Thymus (tissue), 11 donors: ENCODE data around the gene SPAG5. TPM values are rescaled to one million over a fixed set of nuclear protein-coding genes. Genes with fewer than 3 reads are reported as not detected.

Experiments
- DNase-seq, 9 donors: peaks; one replicate each; pipeline ENCODE4 v3.0.0-alpha.2; 2013; ENCODE audit warnings: low spot score in 9 of 9, low read depth in 6 of 9, missing footprints in 1 of 9
- H3K27ac ChIP-seq, 2 donors: one replicate each; pipeline ENCODE4 v1.5.1; 2013; ENCODE audit warnings: control low read depth in 1 of 2, low read depth in 1 of 2, low read length in 1 of 2, mild to moderate bottlenecking in 1 of 2, moderate library complexity in 1 of 2
- H3K27me3 ChIP-seq, 2 donors: one replicate each; pipeline ENCODE4 v1.5.1; 2013; ENCODE audit warnings: low read length in 1 of 2; ENCODE audit not compliant: control insufficient read depth in 2 of 2, insufficient read depth in 1 of 2
- H3K36me3 ChIP-seq, 2 donors: one replicate each; pipeline ENCODE4 v1.5.1; 2013; ENCODE audit warnings: low read length in 1 of 2, mild to moderate bottlenecking in 1 of 2, moderate library complexity in 1 of 2; ENCODE audit not compliant: control insufficient read depth in 2 of 2, insufficient read depth in 2 of 2
- H3K4me1 ChIP-seq, 2 donors: one replicate each; pipeline ENCODE4 v1.5.1; 2013; ENCODE audit warnings: low read length in 2 of 2; ENCODE audit not compliant: control insufficient read depth in 2 of 2, insufficient read depth in 2 of 2
- H3K4me3 ChIP-seq, 2 donors: one replicate each; pipeline ENCODE4 v1.5.1; 2013; ENCODE audit warnings: low read length in 2 of 2, control low read depth in 1 of 2, mild to moderate bottlenecking in 1 of 2
- H3K9me3 ChIP-seq, 2 donors: one replicate each; pipeline ENCODE4 v1.5.1; 2013; ENCODE audit warnings: low read length in 1 of 2, mild to moderate bottlenecking in 1 of 2; ENCODE audit not compliant: control insufficient read depth in 2 of 2, insufficient read depth in 1 of 2
- WGBS: extraction: QIAGEN DNeasy Blood & Tissue Kit; methylation state at CpG from one replicate; pipeline ENCODE4 v1.1.7; 2013; 5-methylcytosine and 5-hydroxymethylcytosine counted together
- polyA plus RNA-seq: library from polyadenylated mRNA; stranded (reverse); fragments of 200-250 nt; gene quantifications from one replicate; pipeline ENCODE4 v1.2.3, GENCODE V29; 2013
- total RNA-seq: library from RNA; stranded (reverse); fragments of 120-200 nt; gene quantifications from one replicate; pipeline ENCODE4 v1.2.4, GENCODE V29; 2013
- donor health status: healthy.

SPAG5 gene
- total and polyA plus RNA-seq, 2 donors: 19.4 to 46.0 TPM

DNA sequence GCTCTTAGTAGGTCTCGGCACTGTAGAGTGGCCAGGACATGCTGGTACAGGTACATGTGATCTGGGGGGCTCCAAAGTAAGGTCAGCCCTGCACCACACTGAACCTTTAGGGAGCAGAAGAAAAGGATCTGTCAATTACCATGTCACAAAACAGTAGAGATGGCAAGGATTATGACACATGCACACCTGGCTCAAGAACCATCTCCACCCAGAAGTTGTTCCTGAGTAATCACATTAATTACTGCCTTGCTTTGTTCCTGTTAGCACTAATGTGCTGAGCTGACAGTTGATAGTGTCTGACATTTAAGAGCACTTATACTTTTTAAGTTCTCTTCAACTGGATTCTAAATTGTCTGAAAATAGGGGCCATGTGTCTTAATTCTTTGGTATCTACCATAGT, 36.7 kb upstream of the SPAG5 start:
- H3K36me3 ChIP-seq: peaks cover 82 to 98% of the 10 kb centered on the region in 2 donors
- H3K9me3 ChIP-seq: no peaks in the 10 kb centered on the region
- DNase-seq: no peak
- H3K4me1 ChIP-seq: no peaks in the 10 kb centered on the region
- no peak overlapping the region for H3K27ac ChIP-seq
- WGBS: 95% methylated on average over 1 of the region's 1 CpG
- H3K27me3 ChIP-seq: no peaks in the 10 kb centered on the region
- H3K4me3 ChIP-seq: no peak overlapping the region

DNA sequence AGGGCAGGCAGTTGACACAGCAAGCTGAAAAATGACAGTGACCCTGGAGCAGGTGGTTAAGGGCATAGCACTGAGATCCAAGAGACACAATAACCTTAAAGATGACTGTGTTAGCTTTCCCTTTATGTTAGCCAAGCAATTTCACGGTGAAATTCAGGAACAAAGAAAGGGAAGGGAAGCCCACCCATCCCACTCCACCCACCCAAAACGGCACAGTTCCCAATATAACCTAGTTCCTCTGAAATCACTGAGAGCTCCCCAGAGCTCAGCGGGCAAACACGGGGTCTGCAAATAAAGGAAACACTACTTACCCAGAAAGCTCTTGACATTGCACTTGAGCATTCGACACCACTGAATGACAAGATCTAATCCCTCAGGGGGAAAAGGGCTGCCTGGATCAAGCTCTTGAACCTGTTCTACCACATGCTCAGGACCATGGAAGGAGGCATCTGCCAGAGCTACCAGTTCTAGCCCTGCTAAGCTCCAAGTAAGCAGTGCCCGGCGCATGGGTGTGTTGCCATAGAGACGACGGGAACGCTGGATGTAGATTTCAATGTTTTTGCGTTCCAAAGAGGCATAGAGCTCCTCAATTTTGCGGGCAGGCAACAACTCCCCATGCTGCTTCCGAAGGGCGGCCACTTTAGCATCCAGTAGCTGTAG, 35.5 kb upstream of the SPAG5 start:
- no peak for DNase-seq
- Histone ChIP-seq H3K4me1 (no peaks in the 10 kb centered on the region), H3K36me3 (peaks cover 80 to 94% of the 10 kb centered on the region in 2 donors), H3K27me3 (no peaks in the 10 kb centered on the region), H3K4me3 (no peak overlapping the region), H3K9me3 (no peaks in the 10 kb centered on the region), H3K27ac (no peak overlapping the region)
- WGBS: 96% methylated on average over 14 of the region's 14 CpGs

DNA sequence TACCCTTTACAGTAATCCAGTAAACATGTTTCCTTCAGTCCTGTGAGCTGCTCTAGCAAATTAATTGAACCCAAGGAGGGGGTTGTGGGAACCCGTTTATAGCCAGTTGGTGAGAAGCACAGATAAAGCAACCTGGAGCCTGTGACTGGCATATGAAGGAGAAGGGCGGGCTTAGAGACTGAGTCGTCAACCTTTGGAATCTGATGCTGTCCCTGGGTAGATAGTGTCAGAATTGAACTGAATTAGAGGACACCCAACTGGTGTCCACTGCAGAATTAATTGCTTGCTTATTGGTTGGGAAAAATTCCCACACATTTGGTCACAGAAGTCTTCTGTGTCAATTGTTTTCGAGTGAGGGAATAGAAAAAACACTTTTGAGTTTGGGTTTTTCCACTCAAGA, 28.0 kb upstream of the SPAG5 start:
- over 99% methylated on average over 4 of the region's 4 CpGs for WGBS
- peaks cover 41 to 71% of the 10 kb centered on the region in 2 donors for H3K36me3 ChIP-seq
- DNase-seq: no peak
- H3K4me1 ChIP-seq: no peaks in the 10 kb centered on the region
- H3K27ac ChIP-seq: no peak overlapping the region
- H3K9me3 ChIP-seq: no peaks in the 10 kb centered on the region
- no peaks in the 10 kb centered on the region for H3K27me3 ChIP-seq
- no peak overlapping the region for H3K4me3 ChIP-seq

DNA sequence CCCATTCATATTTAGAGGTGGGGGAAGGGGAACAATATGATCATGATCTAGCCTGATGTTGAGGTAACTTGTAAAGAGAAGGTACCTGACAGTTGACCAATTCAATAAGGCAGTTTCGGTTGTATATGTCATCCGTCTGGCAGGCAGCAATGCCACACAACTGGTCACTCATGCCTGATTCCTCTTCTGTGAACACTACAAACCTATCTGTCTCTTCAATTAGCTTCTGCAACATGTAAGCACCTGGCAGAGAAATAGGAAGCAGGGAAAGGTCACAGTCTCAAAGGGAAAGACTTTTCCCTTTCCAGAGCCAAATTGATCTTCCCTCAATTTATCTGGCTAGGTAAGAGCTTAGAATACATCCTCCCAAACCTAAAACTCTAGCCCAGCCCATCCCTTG, 25.3 kb upstream of the SPAG5 start:
- WGBS: 98% methylated on average over 2 of the region's 2 CpGs
- no peak for DNase-seq
- H3K27ac ChIP-seq: no peak overlapping the region
- no peaks in the 10 kb centered on the region for H3K9me3 ChIP-seq
- no peak overlapping the region for H3K4me3 ChIP-seq
- peaks cover 51 to 77% of the 10 kb centered on the region in 2 donors for H3K36me3 ChIP-seq
- no peaks in the 10 kb centered on the region for H3K4me1 ChIP-seq
- H3K27me3 ChIP-seq: no peaks in the 10 kb centered on the region

DNA sequence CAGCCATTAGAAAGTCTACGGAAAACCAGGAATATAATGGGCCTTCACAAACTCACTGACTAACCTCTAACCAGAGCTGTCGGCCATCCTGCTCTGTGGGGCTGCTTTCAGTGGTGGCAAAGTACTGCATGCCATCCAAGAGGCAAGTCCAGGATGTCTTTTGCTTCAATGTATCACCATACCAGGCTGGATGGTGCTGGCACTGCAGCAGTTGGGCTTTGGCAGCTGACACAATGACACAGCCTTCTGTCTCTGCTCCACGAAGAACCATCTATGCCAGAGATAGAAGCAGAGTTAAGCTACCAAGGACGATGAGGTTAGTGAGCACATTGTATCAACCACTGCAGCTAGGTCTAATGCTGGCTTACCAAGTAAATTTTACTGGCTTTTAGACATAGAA, 24.9 kb upstream of the SPAG5 start:
- Histone ChIP-seq H3K27me3 (no peaks in the 10 kb centered on the region), H3K27ac (no peak overlapping the region), H3K9me3 (no peaks in the 10 kb centered on the region), H3K36me3 (peaks cover 54 to 81% of the 10 kb centered on the region in 2 donors), H3K4me1 (no peaks in the 10 kb centered on the region), H3K4me3 (no peak overlapping the region)
- over 99% methylated on average over 4 of the region's 4 CpGs for WGBS
- DNase-seq: no peak

DNA sequence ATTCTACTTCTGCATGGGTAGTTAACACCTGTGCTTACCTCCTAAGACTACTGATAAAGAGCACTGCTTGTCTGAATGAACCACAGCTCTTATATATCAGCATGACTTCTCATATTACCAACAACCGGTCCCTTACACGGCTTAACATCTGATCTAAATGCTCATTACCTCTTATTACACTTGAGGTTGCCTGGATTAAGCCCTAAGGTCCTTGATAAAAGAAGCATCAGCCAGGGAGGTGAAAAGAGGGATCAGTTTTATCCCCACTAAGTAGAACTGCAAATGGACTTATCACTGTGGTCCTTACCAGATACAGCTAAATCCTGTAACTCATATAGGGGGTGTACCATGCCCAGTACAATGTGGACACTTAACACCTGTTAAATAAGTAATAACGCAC, 23.4 kb upstream of the SPAG5 start:
- DNase-seq: no peak
- WGBS: 95% methylated on average over 3 of the region's 3 CpGs
- no peaks in the 10 kb centered on the region for H3K9me3 ChIP-seq
- H3K27ac ChIP-seq: no peak overlapping the region
- no peak overlapping the region for H3K4me3 ChIP-seq
- no peaks in the 10 kb centered on the region for H3K4me1 ChIP-seq
- H3K27me3 ChIP-seq: no peaks in the 10 kb centered on the region
- peaks cover 61 to 84% of the 10 kb centered on the region in 2 donors for H3K36me3 ChIP-seq

DNA sequence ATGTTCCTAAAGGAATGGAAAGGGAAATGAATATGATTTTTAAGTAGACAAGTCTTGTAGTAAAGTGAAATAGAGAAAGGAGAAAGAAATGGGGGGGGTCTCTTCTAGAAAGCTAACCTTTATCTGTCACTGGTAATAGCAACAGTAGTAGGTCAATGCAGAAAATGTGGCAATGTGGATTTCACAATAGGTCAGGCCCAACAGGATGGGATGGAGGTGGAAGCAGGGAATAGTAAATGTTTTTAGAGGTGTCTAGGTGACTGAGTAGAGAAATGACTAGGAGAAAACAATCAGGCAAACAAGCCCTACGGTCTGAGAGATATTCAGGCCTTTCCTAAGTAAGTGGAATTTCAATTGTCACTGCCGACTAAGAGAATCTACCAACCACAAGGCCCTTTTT, 21.2 kb upstream of the SPAG5 start:
- no peak for DNase-seq
- H3K4me1 ChIP-seq: no peaks in the 10 kb centered on the region
- H3K4me3 ChIP-seq: no peak overlapping the region
- no peak overlapping the region for H3K27ac ChIP-seq
- H3K27me3 ChIP-seq: no peaks in the 10 kb centered on the region
- no peaks in the 10 kb centered on the region for H3K9me3 ChIP-seq
- H3K36me3 ChIP-seq: peaks cover 81 to 97% of the 10 kb centered on the region in 2 donors
- 99% methylated on average over 2 of the region's 2 CpGs for WGBS

DNA sequence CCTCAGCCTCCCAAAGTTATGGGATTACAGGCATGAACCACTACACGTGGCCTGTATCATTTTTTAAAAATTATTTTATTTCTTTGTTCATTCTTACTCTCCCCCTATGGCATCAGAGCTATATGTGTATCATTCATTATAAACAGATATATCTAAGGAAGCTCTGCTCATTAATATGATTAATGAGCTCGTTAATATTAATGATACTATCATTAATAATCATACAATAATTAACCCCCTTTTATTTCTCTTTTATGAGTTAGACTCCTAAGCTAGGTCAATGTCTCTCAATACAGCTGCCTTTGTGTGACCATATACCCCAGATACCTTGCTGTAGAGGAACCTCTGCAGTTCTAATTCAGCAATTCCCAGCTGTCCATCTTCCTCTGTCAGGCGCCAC, 19.6 kb upstream of the SPAG5 start:
- no peak for DNase-seq
- Histone ChIP-seq H3K36me3 (peaks cover 84 to 97% of the 10 kb centered on the region in 2 donors), H3K27me3 (no peaks in the 10 kb centered on the region), H3K4me3 (no peak overlapping the region), H3K27ac (no peak overlapping the region), H3K9me3 (no peaks in the 10 kb centered on the region), H3K4me1 (no peaks in the 10 kb centered on the region)
- 97% methylated on average over 3 of the region's 3 CpGs for WGBS

DNA sequence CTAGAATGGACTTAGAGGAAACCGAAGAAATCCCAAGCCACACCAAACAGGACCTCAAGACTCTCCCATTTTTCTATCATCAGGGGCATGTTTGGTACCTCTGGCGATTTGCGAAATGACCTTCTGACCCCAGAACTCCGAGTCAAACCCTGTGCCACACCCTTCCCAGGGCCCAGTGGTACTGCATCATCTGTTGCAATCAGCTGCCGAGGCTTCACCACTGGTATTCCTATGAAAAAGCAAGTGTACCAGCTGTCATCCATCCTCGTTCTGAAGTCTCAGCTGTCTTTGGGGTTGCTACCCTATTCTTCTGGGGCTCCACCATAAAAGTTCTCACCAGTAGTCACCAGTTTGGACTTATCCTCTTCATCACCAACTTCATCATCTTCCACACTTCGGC, 17.5 kb upstream of the SPAG5 start:
- no peaks in the 10 kb centered on the region for H3K9me3 ChIP-seq
- WGBS: 96% methylated on average over 7 of the region's 7 CpGs
- H3K36me3 ChIP-seq: peaks cover 72 to 94% of the 10 kb centered on the region in 2 donors
- H3K4me3 ChIP-seq: no peak overlapping the region
- no peak overlapping the region for H3K27ac ChIP-seq
- DNase-seq: no peak
- peaks cover 0 to 5% of the 10 kb centered on the region in 2 donors for H3K4me1 ChIP-seq
- H3K27me3 ChIP-seq: no peaks in the 10 kb centered on the region
